ENCODE measurements around the gene ODF2.
"Not testable (repeated sequence)": the region's sequence is repeated elsewhere in the genome, so short reads cannot be mapped to it uniquely, and the experiment has no call there.

The ODF2 gene

GRCh38 chr9:128455849-128456612 is at the start of gene ODF2:
TSS of gene ODF2 (plus strand) at chr9:128456006. CDS start at chr9:128456092, 86 bp downstream.
- peak; percentile 99 for DNase-seq

DNA sequence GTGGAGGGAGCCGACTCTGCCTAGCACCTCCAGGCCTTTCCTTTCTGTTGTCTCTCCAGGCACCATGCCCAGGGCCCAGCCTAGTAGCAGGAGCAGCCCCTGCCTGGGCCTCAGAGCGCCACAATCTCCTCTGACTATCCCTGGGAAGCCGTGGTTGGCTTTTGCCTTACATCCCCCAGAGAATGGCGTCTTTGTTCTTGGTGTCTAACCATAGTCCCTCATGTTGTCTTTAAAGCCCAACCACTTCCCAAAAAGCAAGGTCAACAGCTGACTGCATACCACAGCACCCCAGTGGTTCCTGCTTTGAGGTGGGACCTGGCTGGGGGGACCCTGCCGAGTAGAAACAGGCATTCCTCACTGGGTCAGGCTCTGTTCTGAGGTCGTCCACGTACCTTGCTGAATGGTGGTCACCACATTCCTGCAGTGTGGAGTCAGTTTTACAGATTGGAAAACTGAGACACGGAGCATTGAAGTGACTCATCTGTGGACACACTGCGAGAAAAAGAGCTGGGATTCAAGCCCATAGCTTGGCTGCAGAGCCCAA is 48.9 kb upstream of the ODF2 start:
- no peak for DNase-seq

DNA sequence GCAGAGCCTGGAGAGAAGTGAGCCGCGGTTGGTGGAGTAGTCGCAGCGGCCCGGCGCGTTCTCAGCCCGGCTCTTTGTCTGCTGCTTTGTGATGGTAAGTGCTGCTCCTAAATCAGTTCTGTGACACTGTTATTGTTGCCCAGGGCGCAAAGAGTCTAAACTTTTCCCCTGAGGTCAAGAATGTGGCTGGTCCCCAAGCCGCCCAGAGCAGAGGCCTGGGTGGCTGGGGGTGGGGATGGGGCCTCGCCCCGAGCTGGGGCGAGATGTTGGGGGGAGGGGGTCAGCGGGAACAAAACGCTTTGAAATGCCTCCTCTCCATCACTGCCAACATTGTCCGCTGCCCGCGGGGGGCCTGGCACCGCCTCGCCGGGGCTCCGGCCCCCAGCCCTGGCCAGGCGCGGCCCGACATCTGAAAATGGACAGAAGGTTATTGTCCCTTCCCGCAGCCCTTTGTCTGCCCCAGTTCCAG is 46.8 kb upstream of the ODF2 start:
- no peak for DNase-seq

- no peak for DNase-seq
Observed at GRCh38 chr9:128409450-128409849, 46.4 kb upstream of the ODF2 start.

- DNase-seq: no peak
Observed at GRCh38 chr9:128409978-128410377, 45.8 kb upstream of the ODF2 start.

DNA sequence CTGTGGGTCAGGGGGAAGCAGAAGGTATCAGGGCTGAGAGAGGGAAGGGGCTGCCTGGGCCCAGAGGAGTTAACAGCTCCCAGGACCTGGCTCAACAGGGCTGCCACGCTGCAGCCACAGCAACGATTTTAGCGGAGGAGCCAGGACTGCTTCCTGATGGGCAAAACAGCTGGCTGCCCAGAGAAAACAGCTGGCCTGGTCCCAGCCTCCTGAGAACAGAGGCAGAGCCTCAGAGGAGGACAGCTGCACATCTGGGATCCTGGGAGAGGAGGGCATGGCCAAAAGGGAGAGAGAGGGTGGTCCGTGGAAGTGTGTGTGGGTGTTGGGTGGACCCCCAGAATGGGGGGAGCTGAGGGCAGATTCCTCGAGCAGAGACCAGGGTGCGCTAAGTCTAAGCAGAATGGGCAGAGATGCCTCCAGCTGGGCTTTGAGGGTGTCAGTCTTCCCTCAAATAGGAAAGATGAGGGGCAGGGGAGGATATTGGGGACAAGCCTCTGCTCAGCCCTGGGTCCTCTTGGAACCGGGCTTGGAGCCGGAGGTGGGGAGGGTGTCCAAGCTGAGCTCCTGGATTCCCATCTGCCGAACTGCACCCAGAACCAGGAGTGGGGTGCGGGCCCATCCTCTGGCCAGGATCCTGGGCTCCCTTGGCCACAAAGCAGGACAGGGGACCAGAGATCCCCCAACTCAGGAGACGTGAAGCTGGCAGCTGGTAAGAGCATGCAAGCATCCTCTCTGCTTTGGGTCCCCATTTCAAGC is 44.3 kb upstream of the ODF2 start:
- peak; percentile 15 for DNase-seq

DNA sequence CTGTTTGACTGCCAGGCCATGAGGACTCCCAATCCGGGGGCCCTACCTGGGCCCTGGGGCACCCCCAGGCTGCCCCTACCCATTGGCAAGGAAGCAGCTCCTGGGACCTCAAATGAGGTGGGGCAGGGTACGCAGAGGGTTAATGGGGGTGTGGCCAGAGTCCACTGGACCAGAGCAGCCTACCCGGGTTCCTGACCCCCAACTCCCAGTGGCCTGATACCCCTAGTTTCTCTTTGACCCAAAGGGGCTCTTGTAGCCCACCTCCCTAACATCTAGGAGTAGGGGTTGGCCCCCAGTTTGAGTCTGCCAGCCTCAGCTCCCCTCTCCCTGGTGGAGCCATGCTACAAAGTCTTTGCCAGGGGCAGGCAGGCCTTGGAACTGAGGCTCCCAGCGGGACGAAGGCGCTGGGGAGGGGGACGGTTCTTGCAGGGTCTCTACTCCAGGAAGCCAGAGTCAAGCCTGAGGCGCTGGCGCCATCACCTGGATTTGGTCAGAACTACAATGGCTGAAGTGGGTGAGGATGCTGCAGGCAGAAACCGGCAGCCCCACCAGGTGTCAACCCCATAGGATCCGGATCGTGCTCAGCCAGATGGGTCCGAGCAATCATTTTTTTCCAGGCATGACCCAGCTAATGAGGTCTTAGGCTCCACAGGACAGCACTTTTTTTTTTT is 43.6 kb upstream of the ODF2 start:
- DNase-seq: peak; percentile 83

DNA sequence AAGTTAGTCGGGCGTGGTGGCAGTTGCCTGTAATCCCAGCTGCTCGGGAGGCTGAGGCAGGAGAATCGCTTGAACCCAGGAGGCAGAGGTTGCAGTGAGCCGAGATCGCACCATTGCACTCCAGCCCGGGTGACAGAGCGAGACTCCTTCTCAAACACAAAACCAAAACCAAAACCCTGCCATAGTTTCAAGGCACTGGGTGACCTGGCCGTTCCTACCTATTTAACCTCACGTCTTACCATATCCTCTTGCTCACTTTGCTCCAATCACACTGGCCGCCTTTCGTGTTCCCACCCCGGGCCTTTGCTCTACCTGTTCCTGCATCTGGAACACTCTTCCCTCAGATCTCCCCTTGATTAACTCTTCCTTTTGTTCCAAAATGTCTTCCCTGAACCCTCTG is 42.1 kb upstream of the ODF2 start:
- not testable (repeated sequence) for DNase-seq

DNA sequence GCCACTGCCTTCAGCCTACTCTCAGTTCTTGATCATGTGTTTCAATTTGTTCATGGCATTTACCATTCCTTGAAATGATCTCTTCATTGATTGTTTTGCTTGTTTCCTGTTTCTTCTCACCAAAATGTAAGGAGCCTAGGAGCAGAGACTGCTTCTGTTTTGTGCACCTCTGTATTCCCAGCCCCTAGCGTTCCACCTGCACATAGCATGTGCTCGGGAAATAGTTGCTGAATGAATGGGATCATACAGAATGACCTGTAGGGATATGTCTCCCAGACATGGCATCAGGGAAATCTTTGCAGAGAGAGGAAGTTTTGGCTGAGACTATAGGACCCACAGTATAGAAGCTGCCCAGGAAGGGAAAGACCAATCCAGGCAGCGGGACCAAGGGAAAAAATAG is 41.3 kb upstream of the ODF2 start:
- DNase-seq: peak; percentile 35

DNA sequence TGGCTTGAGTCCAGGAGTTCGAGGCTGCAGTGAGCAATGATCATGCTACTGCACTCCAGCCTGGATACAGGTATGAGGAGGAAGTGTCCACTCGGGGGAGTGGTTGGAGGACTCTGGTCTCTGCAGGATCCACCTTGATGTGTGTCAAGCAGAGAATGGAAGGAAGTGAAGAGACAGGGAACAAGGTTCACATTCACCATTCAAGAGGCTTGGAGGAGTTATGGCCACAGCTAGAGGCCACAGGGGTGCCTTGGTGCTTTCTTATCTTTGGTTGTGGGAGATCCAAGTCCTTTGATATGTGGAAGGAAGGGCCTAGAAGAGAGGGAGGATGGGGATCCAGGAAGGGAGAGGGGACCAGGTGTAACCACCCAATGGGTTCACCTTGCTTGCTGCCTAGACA is 40.5 kb upstream of the ODF2 start:
- DNase-seq: no peak

DNA sequence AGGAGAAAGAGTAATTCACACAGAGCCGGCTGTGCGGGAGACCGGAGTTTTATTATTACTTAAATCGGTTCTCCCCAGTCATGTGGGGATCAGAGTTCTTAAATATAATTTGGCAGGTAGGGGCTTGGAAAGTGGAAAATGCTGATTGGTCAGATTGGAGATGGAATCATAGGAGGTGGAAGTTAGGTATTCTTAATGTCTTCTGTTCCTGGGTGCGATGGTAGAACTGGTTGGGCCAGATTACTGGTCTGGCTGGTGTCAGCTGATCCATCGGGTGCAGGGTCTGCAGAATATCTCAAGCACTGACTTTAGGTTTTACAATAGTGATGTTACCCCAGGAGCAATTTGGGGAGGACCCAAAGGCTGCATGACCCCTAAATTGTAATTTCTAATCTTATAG is 39.8 kb upstream of the ODF2 start:
- no peak for DNase-seq

GRCh38 chr9:128416432-128417019 is 39.3 kb upstream of the ODF2 start:
- no peak for DNase-seq

DNA sequence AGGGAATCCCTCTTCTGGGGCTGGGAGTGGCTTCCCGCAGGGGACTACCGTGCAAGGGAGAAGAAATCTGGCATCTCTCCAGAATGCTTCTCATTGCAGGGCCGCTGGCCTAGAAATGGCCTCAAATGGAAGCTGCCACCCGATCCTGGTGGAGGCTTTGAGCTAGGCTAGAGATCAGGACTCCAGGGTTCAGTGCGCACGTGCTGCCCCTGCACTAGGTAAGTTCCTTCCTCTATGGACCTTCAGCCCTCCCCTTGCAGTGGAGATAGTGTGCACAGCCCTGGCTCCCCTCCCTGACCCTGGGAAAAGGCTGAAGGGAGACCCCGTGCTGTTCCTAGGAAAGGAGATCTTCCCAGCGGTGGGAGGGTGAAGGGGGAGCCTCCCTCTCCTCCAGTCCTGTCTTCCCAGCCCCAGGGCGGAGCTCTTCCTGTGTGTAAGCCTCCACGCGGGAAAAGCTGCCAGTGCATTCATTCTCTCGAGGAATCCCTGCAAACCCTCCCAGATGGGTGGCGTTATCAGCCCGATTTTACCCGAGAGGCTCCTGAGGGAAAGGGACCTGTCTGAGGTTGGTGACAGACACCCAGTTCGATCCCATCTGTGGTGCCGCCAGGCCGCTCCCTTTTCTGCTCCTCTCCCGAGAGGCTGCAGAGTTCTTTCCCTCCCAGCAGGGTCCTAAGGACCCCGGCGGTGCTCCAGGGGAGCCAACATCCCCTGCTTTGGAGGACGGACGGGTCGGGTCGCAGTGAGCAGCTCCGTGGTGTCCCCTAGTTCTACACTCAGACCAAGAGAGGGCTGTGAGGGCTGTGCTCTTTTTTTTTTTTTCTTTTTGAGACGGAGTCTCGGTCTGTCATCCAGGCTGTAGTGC is 36.5 kb upstream of the ODF2 start:
- peak; percentile 86 for DNase-seq

GRCh38 chr9:128420060-128420650 is 35.7 kb upstream of the ODF2 start:
- DNase-seq: peak; percentile 84

- peak; percentile 78 for DNase-seq
Observed at GRCh38 chr9:128420651-128421481, 34.9 kb upstream of the ODF2 start, which contains the start of gene CERCAM. TSS of gene CERCAM (plus strand) at chr9:128420857. CDS start at chr9:128420878, 21 bp downstream.

- no peak for DNase-seq
Observed at GRCh38 chr9:128421482-128421996, 34.3 kb upstream of the ODF2 start.

DNA sequence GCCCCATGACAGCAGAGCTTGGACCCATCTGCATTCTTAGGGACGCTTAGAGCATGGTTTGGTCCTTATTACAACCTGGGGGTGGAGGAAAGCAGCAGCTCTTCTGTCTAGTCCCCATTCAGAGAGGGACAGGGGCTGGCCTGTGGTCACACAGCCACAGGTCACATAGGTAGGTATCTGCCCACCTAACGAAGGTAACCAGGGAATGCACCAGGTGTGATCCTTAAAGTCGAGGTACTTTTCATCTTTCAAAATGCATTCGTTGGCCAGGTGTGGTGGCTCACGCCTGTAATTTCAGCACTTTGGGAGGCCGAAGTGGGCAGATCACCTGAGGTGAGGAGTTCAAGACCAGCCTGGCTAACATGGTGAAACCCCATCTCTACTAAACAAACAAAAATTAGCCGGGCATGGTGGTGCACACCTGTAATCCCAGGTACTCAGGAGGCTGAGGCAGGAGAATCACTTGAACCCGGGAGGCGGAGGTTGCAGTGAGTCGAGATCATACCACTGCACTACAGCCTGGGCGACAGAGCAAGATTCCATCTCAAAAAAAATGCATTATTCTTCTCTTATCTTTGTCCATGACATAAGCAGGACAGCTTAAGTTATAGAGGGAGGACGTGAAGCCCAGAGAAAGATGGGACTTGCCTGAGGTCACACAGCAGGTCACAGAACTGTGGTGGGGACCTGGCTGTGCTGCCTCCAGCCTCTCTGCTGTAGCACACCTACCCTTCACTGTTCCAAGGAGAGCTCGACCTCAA is 33.6 kb upstream of the ODF2 start:
- not testable (repeated sequence) for DNase-seq

- DNase-seq: no peak
Observed at GRCh38 chr9:128422783-128423150, 33.0 kb upstream of the ODF2 start.

DNA sequence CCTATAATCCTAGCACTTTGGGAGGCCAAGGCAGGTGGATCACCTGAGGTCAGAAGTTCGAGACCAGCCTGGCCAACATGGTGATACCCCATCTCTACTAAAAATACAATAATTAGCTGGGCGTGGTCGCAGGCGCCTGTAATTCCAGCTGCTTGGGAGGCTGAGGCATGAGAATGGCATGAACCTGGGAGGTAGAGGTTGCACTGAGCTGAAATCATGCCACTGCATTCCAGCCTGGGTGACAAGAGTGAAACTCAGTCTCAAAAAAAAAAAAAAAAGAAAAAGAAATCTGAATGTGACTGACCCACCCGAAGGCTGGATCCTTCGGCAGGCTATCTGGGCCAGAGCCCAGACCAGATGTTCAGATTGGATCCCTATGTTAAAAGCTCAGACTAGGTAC is 32.5 kb upstream of the ODF2 start:
- not testable (repeated sequence) for DNase-seq
